Nephron (organoid): ENCODE measurements around the gene GNA15.

Source experiments
- H3K27ac Mint-ChIP-seq, 3 experiments: 2 replicates each; pipeline ENCODE4 v1.8.0; 2020; ENCODE audit warnings: mixed read lengths in 3 of 3, mild to moderate bottlenecking in 2 of 3, moderate library complexity in 1 of 3
- H3K27me3 Mint-ChIP-seq: 2 replicates; pipeline ENCODE4 v1.8.0; 2021; ENCODE audit warnings: low read depth, mild to moderate bottlenecking, moderate library complexity, mixed read lengths
- H3K36me3 Mint-ChIP-seq: 2 replicates; pipeline ENCODE4 v1.8.0; 2020; ENCODE audit warnings: low read depth, mixed read lengths
- H3K4me1 Mint-ChIP-seq: 2 replicates; pipeline ENCODE4 v1.8.0; 2020; ENCODE audit warnings: mixed read lengths
- H3K4me3 Mint-ChIP-seq, 3 experiments: 2 replicates each; pipeline ENCODE4 v1.8.0; 2020; ENCODE audit warnings: mild to moderate bottlenecking in 3 of 3, mixed read lengths in 3 of 3, moderate library complexity in 2 of 3
- H3K9me3 Mint-ChIP-seq: 2 replicates; pipeline ENCODE4 v1.8.0; 2020; ENCODE audit warnings: mixed read lengths
- CTCF ChIP-seq, 3 experiments: fragments of 200-600 bp; sonication (generic); IDR thresholded peaks; one replicate each; pipeline ENCODE4 v1.5.0; 2021; ENCODE audit warnings: antibody characterized with exemption in 3 of 3; ENCODE audit not compliant: unreplicated experiment in 3 of 3

GNA15 gene

DNA sequence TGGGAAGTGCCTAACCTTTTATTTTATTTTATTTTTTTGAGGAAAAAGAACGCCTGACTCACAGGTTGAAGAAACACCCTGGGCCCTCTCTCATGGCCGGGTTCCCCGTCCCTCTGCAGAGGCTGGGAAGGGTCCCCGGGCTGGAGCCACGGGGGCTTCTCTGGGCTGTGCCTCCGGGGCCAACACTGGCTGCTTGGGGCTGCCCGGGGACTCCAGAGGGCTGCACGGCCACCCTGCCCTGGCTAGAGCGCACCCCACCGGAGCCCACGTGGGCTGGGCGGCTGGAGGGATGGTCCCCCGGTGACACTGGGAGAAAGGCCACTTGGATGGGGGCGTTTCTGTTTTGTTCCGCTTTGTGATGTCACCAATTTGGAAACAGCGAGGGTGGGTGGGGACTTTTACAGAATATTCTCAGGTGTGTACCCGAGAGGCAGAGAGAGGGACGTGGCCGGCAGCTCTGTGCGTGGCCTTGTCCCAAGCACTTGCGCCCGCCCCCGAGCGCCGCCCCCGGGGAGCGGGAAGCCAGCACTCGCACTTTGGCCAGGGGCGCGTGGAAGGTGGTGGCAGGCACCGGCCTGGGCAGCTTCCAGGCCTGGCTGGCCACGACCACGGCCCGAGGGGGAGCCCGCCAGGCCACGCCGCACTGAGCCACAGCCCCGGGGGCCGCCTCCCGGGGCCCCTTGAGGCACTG is 13.9 kb upstream of the GNA15 start:
- no peaks in the 10 kb centered on the region for H3K4me1 Mint-ChIP-seq
- no peak overlapping the region for H3K27ac Mint-ChIP-seq
- no peak for TF ChIP-seq CTCF (IDR thresholded peaks at IDR 0.05; ENCODE audit: unreplicated experiment in 3 of 3)
- peaks cover 4% of the 10 kb centered on the region for H3K36me3 Mint-ChIP-seq
- H3K27me3 Mint-ChIP-seq = no peaks in the 10 kb centered on the region
- H3K4me3 Mint-ChIP-seq = no peak overlapping the region
- no peaks in the 10 kb centered on the region for H3K9me3 Mint-ChIP-seq

DNA sequence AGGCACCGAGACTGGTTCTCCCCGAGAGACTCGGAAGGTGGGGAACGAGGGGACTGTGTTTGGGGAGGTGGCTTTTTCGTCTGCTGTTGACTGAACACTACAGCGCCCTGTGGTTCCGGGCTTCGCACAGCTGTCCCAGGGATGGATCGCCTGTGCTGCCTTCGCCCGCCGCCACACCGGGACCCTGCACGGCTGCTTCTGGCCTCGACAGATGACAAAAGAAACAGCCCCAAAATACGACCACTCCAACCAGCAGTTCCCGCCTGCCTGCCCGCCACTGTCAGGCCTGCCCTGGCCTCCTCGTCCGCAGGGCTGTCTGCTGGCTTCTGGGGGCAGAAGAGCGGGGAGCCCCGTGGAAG is 13.3 kb upstream of the GNA15 start:
- TF ChIP-seq CTCF (IDR thresholded peaks at IDR 0.05; ENCODE audit: unreplicated experiment in 3 of 3) = no peak
- Mint-ChIP-seq H3K9me3 (no peaks in the 10 kb centered on the region), H3K36me3 (peaks cover 4% of the 10 kb centered on the region), H3K27ac (no peak overlapping the region), H3K4me3 (no peak overlapping the region), H3K4me1 (no peaks in the 10 kb centered on the region), H3K27me3 (no peaks in the 10 kb centered on the region)

GRCh38 chr19:3123088-3123721 is 12.6 kb upstream of the GNA15 start:
- Mint-ChIP-seq H3K4me1 (no peaks in the 10 kb centered on the region), H3K36me3 (peaks cover 4% of the 10 kb centered on the region), H3K27me3 (no peaks in the 10 kb centered on the region), H3K27ac (no peak overlapping the region), H3K4me3 (no peak overlapping the region), H3K9me3 (no peaks in the 10 kb centered on the region)
- no peak for TF ChIP-seq CTCF (IDR thresholded peaks at IDR 0.05; ENCODE audit: unreplicated experiment in 3 of 3)

GRCh38 chr19:3123956-3124355 is 11.9 kb upstream of the GNA15 start:
- no peaks in the 10 kb centered on the region for H3K27me3 Mint-ChIP-seq
- no peak for TF ChIP-seq CTCF (IDR thresholded peaks at IDR 0.05; ENCODE audit: unreplicated experiment in 3 of 3)
- H3K4me1 Mint-ChIP-seq = no peaks in the 10 kb centered on the region
- peak overlapping the region in 1 of 3 experiments; percentile 42 for H3K27ac Mint-ChIP-seq
- no peak overlapping the region for H3K4me3 Mint-ChIP-seq
- peaks cover 4% of the 10 kb centered on the region for H3K36me3 Mint-ChIP-seq
- peaks cover 2% of the 10 kb centered on the region for H3K9me3 Mint-ChIP-seq

DNA sequence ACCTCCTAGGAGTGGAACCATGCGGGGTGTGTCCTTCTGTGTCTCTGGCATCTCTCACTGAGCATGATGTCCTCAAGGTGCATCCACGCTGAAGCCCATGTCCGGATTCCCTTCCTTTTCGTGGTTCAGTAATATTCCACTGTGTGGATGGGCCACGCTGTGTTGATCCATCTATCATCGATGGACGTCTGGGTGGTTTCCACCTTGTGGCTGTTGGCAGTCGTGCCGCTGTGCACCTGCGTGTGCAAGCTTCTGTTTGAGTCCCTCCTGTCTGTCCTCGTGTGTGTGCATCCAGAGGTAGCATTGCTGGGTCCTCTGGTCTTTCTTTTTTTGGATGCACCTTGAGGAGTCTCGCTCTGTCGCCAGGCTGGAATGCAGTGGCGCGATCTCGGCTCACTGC is 11.2 kb upstream of the GNA15 start:
- no peaks in the 10 kb centered on the region for H3K36me3 Mint-ChIP-seq
- no peak overlapping the region for H3K4me3 Mint-ChIP-seq
- H3K27ac Mint-ChIP-seq = no peak overlapping the region

More for the DNA sequence above, 11.2 kb upstream of the GNA15 start:
- H3K4me1 Mint-ChIP-seq = no peaks in the 10 kb centered on the region
- H3K27me3 Mint-ChIP-seq = no peaks in the 10 kb centered on the region
- TF ChIP-seq CTCF (IDR thresholded peaks at IDR 0.05; ENCODE audit: unreplicated experiment in 3 of 3) = no peak
- H3K9me3 Mint-ChIP-seq = peaks cover 2% of the 10 kb centered on the region
